ENCODE results near the gene SFSWAP. TPM values are rescaled to one million over a fixed set of nuclear protein-coding genes. Genes with fewer than 3 reads are reported as not detected.

Gene SFSWAP
- total RNA-seq, 1 experiment from 2014 or later: 50.4 TPM

- no TSS peak for BruUV-seq (replicated peaks)
These were observed 114.4 kb downstream of the SFSWAP start for GRCh38 chr12:131825146-131825892.

More at GRCh38 chr12:131825146-131825892, 114.4 kb downstream of the SFSWAP start:
- Histone ChIP-seq H3K9ac (ENCODE audit: low read length) (no peak overlapping the region), H3K9me3 (ENCODE audit: control insufficient read depth in 1 of 2, insufficient read depth in 1 of 2, low read depth in 1 of 2, low read length in 2 of 2) (no peaks in the 10 kb centered on the region), H3K27ac (ENCODE audit: low read depth, low read length) (no peak overlapping the region), H3K79me2 (ENCODE audit: insufficient read depth, low read length) (peaks cover 5% of the 10 kb centered on the region; the same call in 1 of the 2 replicates), H3K27me3 (ENCODE audit: insufficient read depth, low read length) (no peaks in the 10 kb centered on the region), H3K36me3 (ENCODE audit: control insufficient read depth in 1 of 2, insufficient read depth in 2 of 2, low read length in 2 of 2) (no peaks in the 10 kb centered on the region), H4K20me1 (ENCODE audit: insufficient read depth) (no peaks in the 10 kb centered on the region), H3K9me2 (ENCODE audit: insufficient read depth) (no peaks in the 10 kb centered on the region), H2AFZ (ENCODE audit: low read depth, low read length, poor library complexity, severe bottlenecking) (no peak overlapping the region), H3K4me2 (ENCODE audit: low read length) (no peak overlapping the region), H3K4me3 (replicated peaks in 1 of 2; ENCODE audit: low read depth in 1 of 2, low read length in 2 of 2) (no peak overlapping the region), H3K4me1 (ENCODE audit: control insufficient read depth in 1 of 2, insufficient read depth in 2 of 2, low read length in 2 of 2) (peaks cover 6 to 13% of the 10 kb centered on the region in 2 experiments; a peak in 3 of 4 replicates)
- no peak for DNase-seq (ENCODE audit: low read depth, low spot score)
- TF ChIP-seq EZH2phosphoT487 (IDR thresholded peaks at IDR 0.05; ENCODE audit: borderline replicate concordance) (no peak), RAD21 (IDR thresholded peaks at IDR 0.05; ENCODE audit: low read depth) (no peak), REST (IDR thresholded peaks at IDR 0.05; ENCODE audit: low read depth) (no peak), FOSL1 (IDR thresholded peaks at IDR 0.05; ENCODE audit: low read depth) (no peak), ZFX (IDR thresholded peaks at IDR 0.05) (no peak), TCF7L2 (IDR thresholded peaks at IDR 0.05; ENCODE audit: borderline replicate concordance, extremely low read depth, insufficient read depth, insufficient read length) (no peak), POLR2AphosphoS5 (IDR thresholded peaks at IDR 0.05; ENCODE audit: low read depth, low read length) (no peak), ZBTB33 (IDR thresholded peaks at IDR 0.05; ENCODE audit: extremely low read depth, insufficient replicate concordance, low read length) (no peak), MAX (IDR thresholded peaks at IDR 0.05) (no peak)
- intact Hi-C loops (cut with micrococcal nuclease): loop anchor here (5.0 kb wide), 1 partner anchor 1063 kb away; no protein-coding TSS in a partner anchor
- RAD21 ChIA-PET (ENCODE audit: low non-redundant PET in 1 of 2, low total read pairs in 2 of 2, uncharacterized antibody in 2 of 2, unreplicated experiment in 2 of 2): no interaction called here
- CTCF ChIA-PET: interaction anchor here (1.5 kb wide), 1 partner anchor 370 kb away, joined by 4 read pairs; no protein-coding TSS in a partner anchor
- no peak for ATAC-seq
- POLR2A ChIA-PET: no interaction called here
